Measurements from ENCODE around the gene CSK.

Gene CSK

GRCh38 chr15:74802862-74803447 is 21.1 kb downstream of the CSK start:
- no peak for DNase-seq

- DNase-seq: no peak
These were observed 23.1 kb downstream of the CSK start for GRCh38 chr15:74804935-74805334.

GRCh38 chr15:74807282-74807681 is 25.4 kb downstream of the CSK start:
- DNase-seq: no peak

GRCh38 chr15:74808078-74808839 is 26.4 kb downstream of the CSK start:
- DNase-seq: no peak

DNA sequence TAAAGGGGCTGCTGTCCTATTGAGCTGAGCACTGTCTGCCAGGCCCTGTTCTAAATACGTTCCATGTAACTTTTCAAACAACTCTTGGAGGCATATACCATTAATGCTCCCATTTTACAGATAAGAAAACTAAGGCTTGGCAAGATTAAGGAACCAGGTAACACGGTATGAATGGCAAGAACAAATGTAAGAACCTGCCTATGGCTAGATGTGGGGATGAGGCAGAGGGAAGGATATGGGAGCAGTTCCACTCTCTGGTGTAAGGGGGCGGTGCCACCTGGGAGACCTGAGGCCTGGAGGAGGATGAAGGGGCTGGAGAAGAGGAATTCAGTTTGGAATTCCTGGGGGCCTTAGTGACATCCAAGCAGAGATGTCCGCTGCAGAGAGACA is 27.0 kb downstream of the CSK start:
- DNase-seq: no peak

DNA sequence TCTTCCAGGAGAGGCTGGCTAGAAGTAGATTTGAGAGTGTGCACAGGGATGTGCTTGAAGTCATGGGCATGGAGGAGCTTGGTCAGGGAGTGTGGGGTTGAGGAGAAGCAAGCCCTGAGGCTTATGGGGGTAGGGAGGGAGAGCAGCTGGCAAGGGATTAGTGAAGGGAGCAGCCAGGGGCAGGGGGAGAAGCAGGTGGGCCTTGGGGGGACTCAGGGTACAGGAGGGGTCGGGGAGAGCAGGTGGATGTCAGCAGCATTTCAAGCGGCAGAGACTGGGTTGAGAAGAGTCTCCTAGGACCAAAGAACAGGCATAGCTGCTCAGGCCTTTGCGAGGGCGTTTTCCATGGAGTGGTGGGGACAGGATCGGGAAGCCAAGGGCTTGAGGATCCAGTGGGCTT is 27.4 kb downstream of the CSK start:
- DNase-seq: no peak

DNA sequence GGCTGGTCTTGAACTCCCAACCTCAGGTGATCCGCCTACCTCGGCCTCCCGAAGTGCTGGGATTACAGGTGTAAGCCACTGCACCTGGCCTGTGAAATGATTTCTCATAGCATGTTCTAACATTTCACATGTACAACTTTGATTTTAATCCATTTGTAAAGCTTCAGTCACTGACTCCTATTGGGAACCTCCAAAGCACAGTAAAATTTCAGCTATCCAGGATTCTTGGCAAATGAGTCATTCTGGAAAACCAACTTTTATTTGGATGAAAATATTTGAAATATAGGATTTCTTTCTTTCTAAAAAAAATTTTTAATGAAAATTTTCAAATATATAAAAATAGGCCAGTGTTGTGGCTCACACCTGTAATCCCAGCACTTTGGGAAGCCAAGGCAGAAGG is 28.1 kb downstream of the CSK start:
- no peak for DNase-seq

- no peak for DNase-seq
These were observed 30.7 kb downstream of the CSK start, which contains the start of gene LMAN1L for GRCh38 chr15:74812533-74812932. TSS of gene LMAN1L (plus strand) at chr15:74812835. CDS start at chr15:74812855, 20 bp downstream.

GRCh38 chr15:74815121-74815934 is 33.4 kb downstream of the CSK start:
- no peak for DNase-seq

GRCh38 chr15:74815961-74816360 is 34.1 kb downstream of the CSK start:
- no peak for DNase-seq

- no peak for DNase-seq
These were observed 34.9 kb downstream of the CSK start for GRCh38 chr15:74816624-74817369.

DNA sequence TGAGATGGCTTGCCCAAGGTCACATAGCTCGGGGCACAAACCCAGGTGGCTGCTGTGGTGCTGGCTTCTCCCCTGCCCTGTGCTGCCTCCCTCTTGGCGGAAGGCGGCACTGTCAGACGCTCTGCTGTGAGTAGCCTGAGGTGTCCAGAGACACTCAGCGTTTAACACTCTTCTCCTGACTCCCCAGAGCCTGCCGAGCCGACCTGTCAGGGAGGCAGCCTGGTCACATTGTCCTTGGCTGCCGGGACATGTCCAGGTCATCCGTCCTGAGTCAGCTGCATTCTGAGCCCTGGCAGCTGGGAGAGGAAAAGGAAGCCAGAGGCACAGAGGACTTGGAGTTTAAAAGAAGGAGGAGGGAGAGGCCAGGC is 35.5 kb downstream of the CSK start:
- no peak for DNase-seq

GRCh38 chr15:74820056-74820455 is 38.2 kb downstream of the CSK start:
- DNase-seq: no peak

- DNase-seq: no peak
These were observed 39.4 kb downstream of the CSK start for GRCh38 chr15:74821091-74821789.

GRCh38 chr15:74821790-74822158 is 39.9 kb downstream of the CSK start:
- DNase-seq: no peak

GRCh38 chr15:74822233-74822632 is 40.4 kb downstream of the CSK start:
- no peak for DNase-seq

- DNase-seq: no peak
These were observed 41.4 kb downstream of the CSK start for GRCh38 chr15:74823324-74823723.

DNA sequence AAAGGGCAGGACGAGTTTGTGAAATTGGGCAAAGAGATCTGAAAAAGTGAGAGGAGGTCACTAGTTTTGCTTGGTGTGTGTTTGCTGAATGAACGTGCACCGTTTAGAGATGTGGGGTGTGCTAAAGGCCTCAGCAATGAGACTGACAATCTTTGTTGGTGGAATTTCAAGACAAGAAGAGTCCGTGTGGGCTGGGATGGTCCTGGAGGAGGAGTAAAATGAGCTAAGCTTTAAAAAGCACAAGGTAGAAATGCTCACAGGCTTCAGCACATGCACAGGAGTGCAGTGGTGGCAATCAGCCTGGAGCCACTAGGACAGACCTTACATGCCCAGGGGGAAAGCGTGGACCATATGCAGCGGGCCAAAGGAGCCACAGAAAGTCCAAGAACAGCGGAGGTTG is 43.1 kb downstream of the CSK start:
- no peak for DNase-seq

- no peak for DNase-seq
These were observed 44.0 kb downstream of the CSK start for GRCh38 chr15:74825866-74826265.

DNA sequence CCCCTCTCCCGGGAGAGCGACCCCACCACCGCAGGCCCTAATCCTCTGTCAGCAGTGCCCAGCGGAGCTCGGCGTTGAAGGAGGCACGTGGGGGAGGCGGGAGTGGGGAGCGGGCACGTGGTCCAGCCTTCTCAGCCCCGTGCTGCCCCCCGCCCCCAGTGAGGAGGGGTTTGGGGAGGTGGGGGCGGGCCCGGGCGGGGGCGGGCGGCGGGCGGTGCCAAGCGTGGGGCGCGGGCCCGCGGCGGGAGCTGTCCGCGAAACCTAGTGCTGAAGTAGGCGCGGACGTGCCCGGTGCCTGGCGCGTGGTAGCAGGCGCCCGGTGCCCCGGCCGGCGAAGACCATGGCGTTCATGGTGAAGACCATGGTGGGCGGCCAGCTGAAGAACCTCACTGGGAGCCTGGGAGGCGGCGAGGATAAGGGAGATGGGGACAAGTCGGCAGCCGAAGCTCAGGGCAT is 44.5 kb downstream of the CSK start, which contains the start of gene CPLX3:
CPLX3 (plus strand) TSS at position 264 of the 456 bp plus-strand sequence; CDS start at position 341, 77 bp downstream.
- peak; percentile 54 for DNase-seq

- no peak for DNase-seq
These were observed 45.0 kb downstream of the CSK start for GRCh38 chr15:74826921-74827320.

GRCh38 chr15:74827614-74828013 is 45.7 kb downstream of the CSK start:
- no peak for DNase-seq
